Upper lobe of left lung (tissue), 4 donors: ENCODE measurements around the gene CHST11.

Experiments used
- POLR2A ChIP-seq, 4 donors: fragments of 450-650 bp; IDR thresholded peaks; one replicate each; pipeline ENCODE4 v1.5.1; 2016 to 2017; ENCODE audit warnings: antibody characterized with exemption in 4 of 4, mild to moderate bottlenecking in 2 of 4
- TF ChIP-seq, protein P1 (sequence below), 6 experiments: fragments of 450-650 bp in 4 of 6; fragments of 200-600 bp in 2 of 6; sonication (generic) in 2 of 6; IDR thresholded peaks; one replicate each; pipeline ENCODE4 v1.5.1; 2016 to 2019; ENCODE audit warnings: antibody characterized with exemption in 6 of 6

DNA sequence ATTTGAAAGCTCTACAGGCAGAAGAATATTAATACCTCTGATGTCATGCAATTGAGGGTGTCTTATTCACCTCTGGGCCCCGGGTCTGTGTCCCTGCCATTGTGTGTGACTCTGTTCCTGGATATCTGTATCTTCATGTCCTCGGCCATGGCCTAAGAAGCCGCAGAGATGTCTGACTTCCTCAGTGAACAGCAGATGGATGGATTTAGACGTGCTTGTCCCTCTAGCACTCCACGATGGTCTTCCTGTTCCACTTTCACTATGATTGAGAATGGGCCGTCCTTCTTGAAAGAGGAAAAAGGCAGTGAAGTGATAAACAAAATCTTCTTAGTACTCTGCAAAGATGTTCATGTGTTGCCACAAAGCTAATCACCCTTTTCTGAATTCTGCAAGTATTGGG is 283.9 kb downstream of the CHST11 start:
- TF ChIP-seq, protein P1, sequence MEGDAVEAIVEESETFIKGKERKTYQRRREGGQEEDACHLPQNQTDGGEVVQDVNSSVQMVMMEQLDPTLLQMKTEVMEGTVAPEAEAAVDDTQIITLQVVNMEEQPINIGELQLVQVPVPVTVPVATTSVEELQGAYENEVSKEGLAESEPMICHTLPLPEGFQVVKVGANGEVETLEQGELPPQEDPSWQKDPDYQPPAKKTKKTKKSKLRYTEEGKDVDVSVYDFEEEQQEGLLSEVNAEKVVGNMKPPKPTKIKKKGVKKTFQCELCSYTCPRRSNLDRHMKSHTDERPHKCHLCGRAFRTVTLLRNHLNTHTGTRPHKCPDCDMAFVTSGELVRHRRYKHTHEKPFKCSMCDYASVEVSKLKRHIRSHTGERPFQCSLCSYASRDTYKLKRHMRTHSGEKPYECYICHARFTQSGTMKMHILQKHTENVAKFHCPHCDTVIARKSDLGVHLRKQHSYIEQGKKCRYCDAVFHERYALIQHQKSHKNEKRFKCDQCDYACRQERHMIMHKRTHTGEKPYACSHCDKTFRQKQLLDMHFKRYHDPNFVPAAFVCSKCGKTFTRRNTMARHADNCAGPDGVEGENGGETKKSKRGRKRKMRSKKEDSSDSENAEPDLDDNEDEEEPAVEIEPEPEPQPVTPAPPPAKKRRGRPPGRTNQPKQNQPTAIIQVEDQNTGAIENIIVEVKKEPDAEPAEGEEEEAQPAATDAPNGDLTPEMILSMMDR (IDR thresholded peaks at IDR 0.05): no peak
- TF ChIP-seq POLR2A (IDR thresholded peaks at IDR 0.05): no peak
